Activated CD4-positive, alpha-beta T cell treated with anti-CD3 and anti-CD28 coated beads, Interleukin-2, amount 50 U/mL, for 4 hours (primary cell): ENCODE data around the gene PIP5K1B.

Experiments
- DNase-seq, 2 experiments: peaks; one replicate each; pipeline ENCODE4 v3.0.0-alpha.2; 2020

The PIP5K1B gene

GRCh38 chr9:68821911-68822310 is 116.9 kb downstream of the PIP5K1B start:
- no peak for DNase-seq

- no peak for DNase-seq
Observed at GRCh38 chr9:68822596-68823165, 117.6 kb downstream of the PIP5K1B start.

DNA sequence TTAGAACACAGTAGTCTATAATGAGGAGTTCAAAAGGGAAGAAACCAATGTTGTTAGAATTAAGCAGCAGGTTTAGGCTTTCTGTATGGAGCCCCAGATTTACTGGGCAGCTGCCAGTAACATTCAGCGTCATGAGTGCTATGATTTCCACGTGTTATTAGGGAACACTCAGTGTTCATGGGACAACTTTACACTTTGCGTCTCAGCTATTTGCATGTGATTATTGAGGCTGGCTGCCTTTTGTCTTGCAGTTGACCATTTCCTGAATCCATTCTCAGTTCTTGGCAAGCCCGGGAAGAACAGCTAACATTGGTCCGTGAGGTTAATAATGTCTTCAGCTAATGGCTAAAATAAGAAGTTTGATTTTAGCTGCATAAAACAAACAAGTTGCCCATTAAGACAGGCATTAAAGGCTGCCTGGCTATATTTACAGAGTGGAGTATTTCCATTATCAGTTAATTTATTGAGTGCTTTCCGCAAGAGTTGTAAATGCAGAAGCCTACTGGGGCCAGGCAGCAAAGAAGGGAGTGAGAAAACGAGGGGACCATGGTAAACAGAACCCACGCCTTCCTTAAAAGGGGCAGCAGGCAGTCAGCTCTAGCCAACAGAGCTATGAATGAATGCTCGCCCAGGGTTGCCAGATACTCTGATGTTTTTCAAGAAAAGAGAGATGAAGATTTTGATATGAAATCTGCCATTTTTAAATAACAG is 120.9 kb downstream of the PIP5K1B start:
- no peak for DNase-seq

GRCh38 chr9:68827837-68828744 is 123.1 kb downstream of the PIP5K1B start:
- DNase-seq: no peak

GRCh38 chr9:68832101-68832500 is 127.1 kb downstream of the PIP5K1B start:
- DNase-seq: no peak

- no peak for DNase-seq
Observed at GRCh38 chr9:68832861-68833518, 128.0 kb downstream of the PIP5K1B start.

- DNase-seq: no peak
Observed at GRCh38 chr9:68834931-68835520, 130.0 kb downstream of the PIP5K1B start.

- DNase-seq: no peak
Observed at GRCh38 chr9:68836788-68837187, 131.7 kb downstream of the PIP5K1B start.

DNA sequence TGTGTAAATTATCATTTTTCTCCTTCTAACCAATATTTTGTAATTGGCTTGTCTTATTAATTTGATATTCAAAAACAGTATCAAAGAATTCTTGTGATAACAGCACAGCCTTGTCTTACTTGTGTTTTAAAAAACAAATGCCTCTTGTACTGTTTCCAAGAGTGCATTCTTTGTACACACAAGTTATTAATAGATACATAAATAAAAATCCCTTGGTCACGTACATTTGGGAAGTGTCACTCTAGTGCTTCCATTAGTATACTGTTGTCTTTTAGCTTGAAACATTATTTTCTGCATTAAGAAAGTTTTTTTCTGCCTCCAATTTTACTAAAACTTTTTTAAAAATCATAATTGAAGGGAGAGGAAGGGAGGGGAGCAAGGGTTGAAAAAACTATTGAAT is 133.2 kb downstream of the PIP5K1B start:
- no peak for DNase-seq

DNA sequence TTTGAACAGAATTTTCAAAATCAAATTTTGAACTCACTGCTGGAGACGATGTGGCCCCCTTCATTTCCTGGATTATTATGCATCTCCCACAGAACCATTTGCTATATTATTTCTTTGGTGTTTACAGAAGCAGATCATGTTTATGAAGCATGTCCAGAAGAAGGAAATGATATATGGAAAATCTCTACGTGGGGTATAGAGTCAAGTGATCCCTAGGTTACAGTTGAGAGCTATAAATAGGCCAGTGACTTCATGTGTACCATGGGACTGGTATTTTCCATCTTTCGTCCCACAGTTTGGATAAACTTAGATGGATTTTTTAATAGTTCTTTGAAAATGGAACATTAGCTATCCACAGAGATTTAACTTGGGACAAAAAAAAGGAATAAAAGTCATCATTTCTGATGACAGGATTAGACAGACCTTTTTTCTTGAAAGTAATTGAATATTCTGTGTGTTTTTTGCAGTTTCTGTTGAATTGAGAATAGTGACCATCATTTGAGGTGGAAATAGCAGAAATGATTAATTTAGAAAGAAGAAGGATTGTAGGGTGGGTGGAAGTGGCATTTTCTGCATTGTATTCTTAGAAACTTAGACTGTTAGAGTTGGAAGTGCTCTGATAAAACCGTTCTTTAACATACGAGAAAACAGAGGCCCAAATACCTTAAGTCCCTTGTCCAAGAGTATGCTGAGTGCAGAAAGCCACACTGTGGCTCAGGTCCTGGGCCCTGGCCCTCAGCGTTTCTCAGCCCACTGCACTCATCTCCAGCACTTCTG is 136.4 kb downstream of the PIP5K1B start:
- DNase-seq: no peak

GRCh38 chr9:68842568-68842967 is 137.5 kb downstream of the PIP5K1B start:
- DNase-seq: no peak

DNA sequence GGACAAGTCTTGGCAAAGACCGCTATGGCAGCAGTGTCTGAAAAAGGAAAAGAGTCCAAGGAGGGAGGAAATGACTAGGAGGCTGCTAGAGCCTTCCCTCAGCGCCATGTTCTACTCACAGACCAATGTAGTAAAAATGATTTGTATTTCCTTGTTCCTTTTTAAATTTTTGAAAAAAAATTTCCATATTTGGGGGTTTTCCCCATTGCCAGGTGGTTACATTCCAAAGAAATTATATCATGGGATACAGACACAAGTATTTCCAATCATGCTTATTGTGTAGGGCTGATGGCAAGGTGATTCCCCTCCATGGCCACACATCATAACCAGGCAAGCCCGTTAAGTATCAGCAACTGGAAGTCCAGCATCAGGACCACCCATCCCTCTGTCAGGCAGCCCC is 138.2 kb downstream of the PIP5K1B start:
- DNase-seq: no peak

DNA sequence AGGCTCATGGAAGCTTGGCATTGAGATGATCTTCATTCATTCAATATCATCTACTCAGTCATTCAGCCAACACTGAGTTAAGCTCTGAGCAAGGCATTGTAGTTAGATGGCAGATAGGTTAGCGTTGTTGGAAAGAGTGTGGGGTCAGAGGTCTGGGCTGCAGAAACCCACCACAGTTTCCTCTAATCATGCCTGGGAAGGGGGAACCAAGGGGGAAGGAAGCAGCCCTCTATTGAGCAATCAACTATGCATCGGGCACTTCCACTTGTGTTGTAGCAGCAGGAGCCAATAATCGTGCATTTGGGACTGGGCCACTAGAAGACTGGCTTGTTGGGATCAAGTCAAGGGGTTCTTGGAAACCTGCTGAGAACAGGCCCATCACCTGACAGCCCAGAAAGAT is 139.1 kb downstream of the PIP5K1B start:
- DNase-seq: no peak

DNA sequence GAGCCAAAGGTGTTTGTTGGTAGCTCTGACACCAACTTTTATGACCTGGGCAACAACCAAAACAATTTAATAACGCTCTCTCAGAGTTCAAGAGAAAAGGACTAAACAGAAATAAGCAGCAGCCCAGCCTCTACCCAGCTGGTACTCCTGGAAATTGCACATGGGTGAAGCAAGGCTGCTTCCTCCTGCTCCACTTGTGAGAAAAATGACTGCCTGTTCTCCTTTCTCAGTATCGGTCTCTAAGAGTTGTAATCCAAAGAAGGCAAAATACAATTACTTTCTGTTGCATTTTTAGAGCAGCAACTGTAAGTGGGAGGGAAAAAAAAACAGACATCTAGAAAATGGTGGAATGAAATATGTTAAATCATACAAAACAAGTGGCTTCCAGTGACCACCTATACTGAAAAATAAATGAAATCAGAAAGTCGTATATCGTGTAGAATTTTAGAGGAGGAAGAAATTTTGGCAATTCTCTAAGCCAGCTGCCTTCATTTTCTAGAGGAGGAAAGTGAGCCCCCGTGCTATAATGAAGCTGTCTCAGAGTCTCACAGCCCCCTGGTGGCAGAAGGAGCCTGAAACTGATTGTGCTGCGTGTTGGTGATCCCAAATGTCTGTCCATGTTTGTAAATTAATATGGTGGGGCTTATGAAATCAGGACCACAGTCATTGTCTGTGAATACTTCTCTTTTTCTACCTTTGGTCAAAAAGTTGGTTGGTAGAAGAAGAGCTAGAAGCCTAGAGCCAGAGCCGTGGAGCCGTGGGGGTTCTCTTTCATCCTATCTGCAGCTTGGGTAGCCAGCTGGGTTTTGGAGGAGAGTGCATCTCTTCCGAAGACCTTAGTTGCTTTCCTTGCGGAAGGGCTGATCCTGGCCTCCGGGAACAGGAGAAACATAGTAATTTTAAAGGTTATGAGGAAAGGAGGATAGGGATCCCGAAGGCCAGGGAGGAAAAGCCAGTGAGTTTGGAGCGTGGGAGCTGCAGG is 139.9 kb downstream of the PIP5K1B start:
- no peak for DNase-seq

GRCh38 chr9:68847765-68848164 is 142.7 kb downstream of the PIP5K1B start:
- no peak for DNase-seq

GRCh38 chr9:68851657-68852056 is 146.6 kb downstream of the PIP5K1B start:
- DNase-seq: no peak

DNA sequence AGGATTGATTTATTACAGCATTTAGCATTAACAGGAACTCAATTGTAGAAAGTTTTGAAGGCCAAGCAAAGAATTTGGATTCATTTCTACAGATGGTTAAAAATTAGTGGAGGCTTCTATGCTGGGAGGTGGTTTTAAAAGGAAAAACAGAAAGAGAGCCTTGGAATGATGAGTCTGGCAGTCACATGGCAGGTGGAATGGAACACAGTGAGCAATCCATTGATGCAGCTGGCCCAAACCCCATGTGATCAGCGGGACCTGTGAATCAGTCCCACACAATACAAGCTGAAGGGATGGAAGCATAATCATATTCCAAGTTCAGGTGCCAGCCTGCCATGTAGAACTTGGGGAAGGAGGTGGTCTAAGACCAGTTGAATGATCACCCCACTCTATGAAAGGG is 147.9 kb downstream of the PIP5K1B start:
- DNase-seq: no peak

GRCh38 chr9:68859347-68859746 is 154.3 kb downstream of the PIP5K1B start:
- DNase-seq: no peak

GRCh38 chr9:68860419-68860818 is 155.4 kb downstream of the PIP5K1B start:
- no peak for DNase-seq

GRCh38 chr9:68861436-68861835 is 156.4 kb downstream of the PIP5K1B start:
- no peak for DNase-seq

DNA sequence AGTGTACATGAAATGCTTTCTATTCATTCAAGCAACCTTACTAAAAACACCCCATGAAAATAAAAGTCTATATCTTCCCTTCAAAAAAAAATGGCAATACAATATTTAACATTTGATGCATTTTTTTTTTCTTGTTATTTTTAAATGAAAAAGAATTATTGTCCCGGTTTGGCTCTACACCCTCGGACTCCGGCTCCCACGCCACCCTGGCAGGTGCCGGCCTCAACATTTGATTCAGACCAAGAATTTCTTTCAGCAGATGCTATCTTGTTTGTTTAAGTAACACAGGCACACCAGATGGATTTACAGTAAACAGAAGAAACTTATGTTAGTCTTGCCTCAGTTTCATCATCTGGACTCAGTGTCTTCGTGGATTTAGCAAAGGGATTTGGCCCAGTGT is 162.0 kb downstream of the PIP5K1B start:
- no peak for DNase-seq
